Spleen (tissue), 11 donors: Measurements from ENCODE around the gene ECI1. TPM values are rescaled to one million over a fixed set of nuclear protein-coding genes. Genes with fewer than 3 reads are reported as not detected.

ENCODE experiments used
- DNase-seq: peaks from one replicate; pipeline ENCODE4 v3.0.0-alpha.2; 2020
- H3K27ac ChIP-seq, 8 donors: fragments of 200-600 bp; sonication (generic) in 7 of 8; 1 replicate in 4 of 8; 2 replicates in 4 of 8; pipeline versions ENCODE4 v1.5.0 to v1.8.0; 2016 to 2021; ENCODE audit warnings: inconsistent platforms in 4 of 8, mild to moderate bottlenecking in 4 of 8, moderate library complexity in 1 of 8
- H3K27me3 ChIP-seq, 7 donors: fragments of 200-600 bp; sonication (generic) in 6 of 7; replicated peaks in 1 of 7; 1 replicate in 4 of 7; 2 replicates in 3 of 7; pipeline versions ENCODE4 v1.5.0 to v1.8.0; 2016 to 2021; ENCODE audit warnings: inconsistent platforms in 3 of 7, mild to moderate bottlenecking in 1 of 7
- H3K36me3 ChIP-seq, 6 donors: fragments of 200-600 bp; sonication (generic) in 5 of 6; 1 replicate in 4 of 6; 2 replicates in 2 of 6; pipeline versions ENCODE4 v1.5.0 to v1.8.0; 2016 to 2021; ENCODE audit warnings: inconsistent platforms in 2 of 6
- H3K4me1 ChIP-seq, 6 donors: fragments of 200-600 bp; sonication (generic) in 5 of 6; 1 replicate in 3 of 6; 2 replicates in 3 of 6; pipeline versions ENCODE4 v1.5.0 to v1.8.0; 2016 to 2021; ENCODE audit warnings: inconsistent platforms in 3 of 6
- H3K4me3 ChIP-seq, 8 donors: fragments of 200-600 bp; sonication (generic) in 7 of 8; 1 replicate in 4 of 8; 2 replicates in 4 of 8; pipeline versions ENCODE4 v1.5.0 to v1.8.0; 2016 to 2021; ENCODE audit warnings: inconsistent platforms in 4 of 8, mild to moderate bottlenecking in 4 of 8, moderate library complexity in 2 of 8
- H3K9me3 ChIP-seq, 8 donors: fragments of 200-600 bp; sonication (generic) in 7 of 8; 1 replicate in 4 of 8; 2 replicates in 4 of 8; pipeline versions ENCODE4 v1.5.0 to v1.8.0; 2016 to 2021; ENCODE audit warnings: inconsistent platforms in 4 of 8
- CTCF ChIP-seq, 11 experiments: fragments of 200-600 bp in 7 of 11; fragments of 450-650 bp in 4 of 11; sonication (generic) in 4 of 11; IDR thresholded peaks in 8 of 11; conservative IDR thresholded peaks in 3 of 11; 1 replicate in 7 of 11; 2 replicates in 4 of 11; pipeline versions ENCODE4 v1.4.0 to v1.8.0; 2016 to 2021; ENCODE audit warnings: antibody characterized with exemption in 11 of 11, inconsistent platforms in 4 of 11, mild to moderate bottlenecking in 1 of 11
- POLR2A ChIP-seq, 3 donors: fragments of 450-650 bp; IDR thresholded peaks; one replicate each; pipeline ENCODE4 v1.5.1; 2017; ENCODE audit warnings: antibody characterized with exemption in 3 of 3, mild to moderate bottlenecking in 1 of 3
- POLR2AphosphoS5 ChIP-seq, 3 donors: sonication (generic); formaldehyde crosslinking; IDR thresholded peaks; one replicate each; pipeline ENCODE4 v1.5.1; 2017; ENCODE audit warnings: antibody characterized with exemption in 3 of 3
- WGBS, 5 donors: extraction: QIAGEN DNeasy Blood & Tissue Kit in 3 of 5; methylation state at CpG; one replicate each; pipeline versions ENCODE4 v1.1.5 to v1.1.7; 2013 to 2018; 5-methylcytosine and 5-hydroxymethylcytosine counted together
- intact Hi-C: fragments of 100-400 bp; cut with DNase I; formaldehyde crosslinking; loops from one replicate; pipeline ENCODE4 v1.15.0; 2023; ENCODE audit warnings: low total_unique reads
- polyA plus RNA-seq, 3 donors: library from polyadenylated mRNA; stranded (reverse); fragments of 200-250 nt; gene quantifications; one replicate each; pipeline ENCODE4 v1.2.1, GENCODE V29; 2013
- total RNA-seq, 7 donors: library from RNA; depleted of rRNA in 3 of 7; stranded (reverse); fragments of >200 nt in 3 of 7; fragmentation: NEBNext Ultra II Directional in 4 of 7; extraction: Animal tissue kit (Norgen Biotek cat#: 25700) in 4 of 7; gene quantifications; one replicate each; pipeline versions ENCODE4 v1.1.0 to v1.2.1, GENCODE V29; 2016 to 2021
- donor health status: healthy with polysubstance abuse.
- donor health status: DM: no; HTN: no; CAD: no; lungs with moderate emphysema.
- donor health status: DM: no; HTN: no; CAD: no.
- donor health status: Bipolar disorder and iron deficiency.
- donor health status: healthy.
- donor health status: DM: no; HTN: no; CAD: no.
- donor health status: DM: yes; HTN: yes; CAD: no.

Gene ECI1
- total and polyA plus RNA-seq, 10 donors: 20.6 to 54.8 (median 34.0) TPM

DNA sequence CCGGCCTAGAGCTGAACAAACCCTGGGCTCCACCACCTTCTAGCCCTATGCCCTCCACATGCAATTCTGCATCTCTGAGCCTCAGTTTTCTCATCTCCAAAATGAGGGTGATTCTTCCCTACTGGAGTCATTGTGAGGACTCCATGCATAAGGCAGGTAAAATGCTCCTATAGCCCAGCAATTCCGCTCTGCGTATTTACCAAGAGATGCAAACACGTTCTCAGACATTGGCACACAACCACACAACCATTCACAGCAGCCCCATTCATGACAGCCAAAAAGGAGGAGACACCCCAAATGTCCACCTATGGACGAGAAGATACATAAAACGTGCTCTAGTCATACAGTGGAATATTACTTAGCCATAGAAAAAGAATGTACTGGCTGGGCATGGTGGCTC, 51.1 kb downstream of the ECI1 start:
- Histone ChIP-seq H3K27ac (no peak overlapping the region), H3K4me1 (peaks cover 11 to 26% (median 21%) of the 10 kb centered on the region in 6 donors), H3K9me3 (no peaks in the 10 kb centered on the region), H3K36me3 (no peaks in the 10 kb centered on the region), H3K27me3 (peaks cover 5 to 47% (median 26%) of the 10 kb centered on the region in 7 donors), H3K4me3 (no peak overlapping the region)
- no peak for TF ChIP-seq POLR2AphosphoS5 (IDR thresholded peaks at IDR 0.05)
- no peak for TF ChIP-seq POLR2A (IDR thresholded peaks at IDR 0.05)
- intact Hi-C loops: no loop called here
- DNase-seq: no peak
- 79 to 88% (median 85%) methylated on average over 6 of the region's 6 CpGs for WGBS, 5 donors

DNA sequence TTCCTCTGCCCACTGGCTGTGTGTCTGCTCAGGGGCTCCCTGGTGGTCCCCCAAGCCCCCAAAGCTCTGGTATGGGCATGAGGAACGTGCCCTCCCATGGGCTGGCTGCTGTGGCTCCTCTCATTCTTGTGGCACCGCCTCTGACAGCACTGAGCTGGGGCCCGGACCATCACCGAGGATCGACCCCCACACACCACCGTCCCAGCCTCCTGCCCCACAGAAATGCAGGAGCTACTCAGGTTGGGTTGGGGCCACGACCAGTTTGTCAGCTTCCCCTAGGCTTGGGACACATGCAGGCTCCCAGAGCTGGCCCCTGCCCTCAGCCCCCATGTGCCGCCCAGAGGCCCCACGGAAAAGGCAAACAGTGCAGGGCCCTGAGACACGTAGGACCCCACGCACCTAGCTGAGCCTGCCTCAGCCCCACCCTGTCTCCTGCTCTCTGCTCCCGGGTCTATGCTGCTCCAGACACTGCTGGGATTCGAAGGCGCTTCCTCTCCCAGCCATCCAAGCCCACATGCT, 51.7 kb downstream of the ECI1 start:
- intact Hi-C loops: no loop called here
- Histone ChIP-seq H3K4me1 (peaks cover 11 to 28% (median 22%) of the 10 kb centered on the region in 6 donors), H3K27ac (no peak overlapping the region), H3K27me3 (peaks cover 9 to 53% (median 31%) of the 10 kb centered on the region in 7 donors), H3K9me3 (no peaks in the 10 kb centered on the region), H3K4me3 (no peak overlapping the region), H3K36me3 (no peaks in the 10 kb centered on the region)
- TF ChIP-seq POLR2AphosphoS5 (IDR thresholded peaks at IDR 0.05) (no peak), CTCF (IDR thresholded peaks at IDR 0.05 in 8 of 11, conservative IDR thresholded peaks at IDR 0.05 in 3 of 11) (no peak), POLR2A (IDR thresholded peaks at IDR 0.05) (no peak)
- DNase-seq: no peak
- 71 to 79% (median 77%) methylated on average over 4 to 14 of the region's 14 CpGs for WGBS, 5 donors

DNA sequence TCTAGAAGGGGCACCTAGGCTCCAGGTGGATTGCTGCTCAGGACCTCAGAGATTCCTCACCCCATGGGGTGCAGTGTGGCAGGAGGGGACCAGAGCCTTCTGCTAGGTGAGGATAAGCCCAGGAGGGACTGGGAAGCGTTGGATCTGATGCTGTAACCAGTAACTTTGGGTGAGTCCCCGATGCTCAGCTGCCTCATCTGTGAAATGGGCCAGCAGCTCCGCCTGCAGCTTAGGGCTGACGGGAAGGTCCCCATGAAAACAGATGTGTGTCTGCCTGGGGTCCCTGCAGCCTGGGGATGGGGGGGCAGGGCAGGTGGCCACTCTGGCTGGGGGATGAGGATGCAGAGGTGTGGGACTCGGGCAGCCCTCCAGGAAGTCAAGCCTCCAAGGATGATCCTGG, 52.3 kb downstream of the ECI1 start:
- Histone ChIP-seq H3K36me3 (no peaks in the 10 kb centered on the region), H3K4me3 (no peak overlapping the region), H3K27ac (no peak overlapping the region), H3K4me1 (peaks cover 9 to 22% (median 17%) of the 10 kb centered on the region in 6 donors), H3K9me3 (no peaks in the 10 kb centered on the region), H3K27me3 (peaks cover 9 to 59% (median 37%) of the 10 kb centered on the region in 7 donors)
- no peak for DNase-seq
- 67 to 89% (median 76%) methylated on average over 4 to 5 of the region's 5 CpGs for WGBS, 5 donors
- TF ChIP-seq POLR2AphosphoS5 (IDR thresholded peaks at IDR 0.05) (no peak), CTCF (IDR thresholded peaks at IDR 0.05 in 8 of 11, conservative IDR thresholded peaks at IDR 0.05 in 3 of 11) (no peak), POLR2A (IDR thresholded peaks at IDR 0.05) (no peak)
- intact Hi-C loops: no loop called here

- no peaks in the 10 kb centered on the region for H3K9me3 ChIP-seq
- H3K36me3 ChIP-seq: no peaks in the 10 kb centered on the region
- H3K4me1 ChIP-seq: peaks cover 9 to 22% (median 17%) of the 10 kb centered on the region in 6 donors
- intact Hi-C loops: no loop called here
- TF ChIP-seq CTCF (IDR thresholded peaks at IDR 0.05 in 8 of 11, conservative IDR thresholded peaks at IDR 0.05 in 3 of 11): no peak
- TF ChIP-seq POLR2AphosphoS5 (IDR thresholded peaks at IDR 0.05): no peak
- TF ChIP-seq POLR2A (IDR thresholded peaks at IDR 0.05): no peak
- H3K4me3 ChIP-seq: no peak overlapping the region
- 58 to 74% (median 69%) methylated on average over 4 of the region's 4 CpGs for WGBS, 5 donors
- peaks cover 9 to 67% (median 43%) of the 10 kb centered on the region in 7 donors for H3K27me3 ChIP-seq
- H3K27ac ChIP-seq: no peak overlapping the region
- DNase-seq: no peak
These were observed 53.1 kb downstream of the ECI1 start for GRCh38 chr16:2198283-2198682.
